Fibroblast of the conjunctiva (primary cell): Measurements from ENCODE around the gene KAT8.
A peak's percentile ranks its signal among the peaks of the same experiment; 100 is the strongest.
"Not testable (repeated sequence)": the region's sequence is repeated elsewhere in the genome, so short reads cannot be mapped to it uniquely, and the experiment has no call there.

ENCODE experiments used
- DNase-seq: peaks from one replicate; pipeline ENCODE4 v3.0.0-alpha.2; 2010; ENCODE audit warnings: low read depth

Gene KAT8

DNA sequence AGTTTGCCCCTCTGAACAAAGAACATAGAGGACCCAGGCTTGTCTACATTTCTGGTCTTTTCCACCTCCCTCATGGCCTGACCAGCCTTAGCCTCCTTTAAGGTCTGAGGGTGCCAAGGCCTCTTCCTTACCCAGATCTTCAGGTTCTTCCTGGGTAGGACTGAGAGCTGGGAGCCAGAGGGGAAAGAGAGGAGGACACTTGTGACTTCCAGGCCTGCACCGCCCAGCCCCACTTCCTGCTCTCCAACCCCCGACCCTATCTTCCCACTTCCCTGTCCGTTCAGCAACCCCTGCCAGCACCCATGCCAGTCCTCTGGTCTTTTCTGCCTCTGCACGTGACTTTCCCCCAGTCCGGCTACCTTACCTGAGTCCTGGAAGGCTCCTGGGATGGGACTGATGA is 31.9 kb downstream of the KAT8 start:
- no peak for DNase-seq

GRCh38 chr16:31149894-31150890 is 32.7 kb downstream of the KAT8 start, which contains the start of gene PRSS36:
PRSS36 (minus strand) TSS chr16:31150066; CDS start chr16:31150035, 31 bp downstream.
- no peak for DNase-seq

- not testable (repeated sequence) for DNase-seq
These were observed 33.5 kb downstream of the KAT8 start for GRCh38 chr16:31150976-31151375.

GRCh38 chr16:31157136-31157535 is 39.7 kb downstream of the KAT8 start:
- no peak for DNase-seq

DNA sequence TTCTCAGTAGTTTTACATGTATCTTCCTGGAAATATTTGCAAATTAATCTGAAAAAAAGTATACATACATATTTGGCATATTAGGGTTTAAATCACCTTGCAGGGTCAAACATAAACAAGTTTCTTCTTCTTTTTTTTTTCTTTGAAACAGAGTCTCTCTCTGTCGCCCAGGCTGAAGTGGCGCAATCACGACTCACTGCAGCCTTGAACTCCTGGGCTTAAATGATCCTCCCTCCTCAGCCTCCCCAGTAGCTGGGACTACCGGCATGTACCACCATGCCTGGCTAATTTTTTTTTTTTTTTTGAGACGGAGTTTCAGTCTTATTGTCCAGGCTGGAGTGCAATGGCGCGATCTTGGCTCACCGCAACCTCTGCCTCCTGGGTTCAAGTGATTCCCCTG is 49.9 kb downstream of the KAT8 start:
- no peak for DNase-seq

- no peak for DNase-seq
These were observed 51.4 kb downstream of the KAT8 start for GRCh38 chr16:31168848-31169247.

- DNase-seq = not testable (repeated sequence)
These were observed 52.6 kb downstream of the KAT8 start for GRCh38 chr16:31170048-31170447.

DNA sequence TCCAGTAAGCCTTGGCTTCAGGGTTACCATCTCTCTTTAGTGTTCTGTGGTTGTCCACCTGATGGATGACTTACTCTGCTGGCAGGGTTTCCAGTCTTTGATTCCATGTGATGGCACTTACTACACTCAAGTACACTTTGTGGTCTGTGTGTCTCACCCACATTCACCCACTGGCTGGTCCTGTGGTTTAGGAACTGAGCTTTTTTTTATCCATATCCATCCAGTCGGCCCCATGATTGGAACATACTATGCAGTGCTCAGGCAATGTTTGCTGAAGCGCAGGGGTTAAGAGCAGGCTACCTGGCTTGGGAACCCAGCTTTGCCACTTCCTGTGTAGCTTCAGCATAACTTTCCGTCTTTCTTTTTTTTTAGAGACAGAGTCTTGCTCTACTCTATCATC is 59.7 kb downstream of the KAT8 start:
- no peak for DNase-seq

DNA sequence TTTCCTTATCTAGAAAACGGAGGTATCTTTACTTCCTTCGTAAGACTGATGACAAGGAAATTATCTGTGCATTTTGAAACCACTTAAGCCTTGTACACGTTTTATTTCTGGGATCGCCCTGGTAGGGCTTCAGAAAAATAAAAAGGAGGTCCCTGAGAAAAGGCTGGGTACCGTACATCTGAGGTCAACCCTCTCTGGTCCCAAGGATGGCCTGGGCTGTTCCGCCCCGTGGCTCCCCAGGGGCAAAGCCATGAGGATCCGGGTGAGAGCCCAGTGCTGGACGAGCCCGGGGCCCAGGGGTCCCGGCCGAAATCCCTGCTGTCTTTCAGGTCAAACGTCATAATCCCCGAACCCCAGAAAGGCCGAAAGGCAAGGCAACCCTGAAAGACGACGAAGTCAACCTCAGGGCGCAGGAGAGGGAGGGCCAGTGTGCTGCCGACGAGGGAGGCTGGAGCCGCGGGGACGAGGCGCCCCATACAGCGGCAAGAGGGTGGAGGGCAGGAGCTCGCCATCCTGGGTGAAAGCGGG is 61.8 kb downstream of the KAT8 start:
- no peak for DNase-seq

GRCh38 chr16:31179747-31180459 is 62.4 kb downstream of the KAT8 start, which contains the start of gene FUS:
FUS (plus strand) TSS chr16:31180139; CDS start chr16:31180215, 76 bp downstream.
- peak; percentile 79 for DNase-seq
